Activated CD8-positive, alpha-beta memory T cell treated with anti-CD3 and anti-CD28 coated beads, Interleukin-2, amount 50 U/mL, for 1 hour (primary cell): ENCODE measurements around the gene TMPRSS2.
"Not testable (repeated sequence)": the region's sequence is repeated elsewhere in the genome, so short reads cannot be mapped to it uniquely, and the experiment has no call there.

Source experiments
- DNase-seq: peaks from one replicate; pipeline ENCODE4 v3.0.0-alpha.2; 2020; ENCODE audit errors: extremely low read depth

TMPRSS2 gene

GRCh38 chr21:41426676-41427404 is 81.1 kb downstream of the TMPRSS2 start:
- DNase-seq, result no peak

- peak; percentile 51 for DNase-seq
Measured at GRCh38 chr21:41425954-41426675, 81.8 kb downstream of the TMPRSS2 start, which contains the start of gene MX1. TSS of gene MX1 (plus strand) at chr21:41426239. CDS start at chr21:41432071, 5,832 bp downstream.

- DNase-seq, result no peak
Measured at GRCh38 chr21:41425588-41425953, 82.4 kb downstream of the TMPRSS2 start.

GRCh38 chr21:41423305-41423636 is 84.7 kb downstream of the TMPRSS2 start:
- not testable (repeated sequence) for DNase-seq

- DNase-seq, result no peak
Measured at GRCh38 chr21:41422546-41423304, 85.2 kb downstream of the TMPRSS2 start.

- not testable (repeated sequence) for DNase-seq
Measured at GRCh38 chr21:41420998-41421397, 87.0 kb downstream of the TMPRSS2 start.

GRCh38 chr21:41419921-41420862 is 87.8 kb downstream of the TMPRSS2 start:
- peak; percentile 19 for DNase-seq

- no peak for DNase-seq
Measured at GRCh38 chr21:41418956-41419680, 88.8 kb downstream of the TMPRSS2 start.

GRCh38 chr21:41418393-41418792 is 89.6 kb downstream of the TMPRSS2 start:
- no peak for DNase-seq

- not testable (repeated sequence) for DNase-seq
Measured at GRCh38 chr21:41417505-41417904, 90.5 kb downstream of the TMPRSS2 start.
